ENCODE measurements around the gene NBPF4.
"Not testable (repeated sequence)": the region's sequence is repeated elsewhere in the genome, so short reads cannot be mapped to it uniquely, and the experiment has no call there.

The NBPF4 gene, protein sequence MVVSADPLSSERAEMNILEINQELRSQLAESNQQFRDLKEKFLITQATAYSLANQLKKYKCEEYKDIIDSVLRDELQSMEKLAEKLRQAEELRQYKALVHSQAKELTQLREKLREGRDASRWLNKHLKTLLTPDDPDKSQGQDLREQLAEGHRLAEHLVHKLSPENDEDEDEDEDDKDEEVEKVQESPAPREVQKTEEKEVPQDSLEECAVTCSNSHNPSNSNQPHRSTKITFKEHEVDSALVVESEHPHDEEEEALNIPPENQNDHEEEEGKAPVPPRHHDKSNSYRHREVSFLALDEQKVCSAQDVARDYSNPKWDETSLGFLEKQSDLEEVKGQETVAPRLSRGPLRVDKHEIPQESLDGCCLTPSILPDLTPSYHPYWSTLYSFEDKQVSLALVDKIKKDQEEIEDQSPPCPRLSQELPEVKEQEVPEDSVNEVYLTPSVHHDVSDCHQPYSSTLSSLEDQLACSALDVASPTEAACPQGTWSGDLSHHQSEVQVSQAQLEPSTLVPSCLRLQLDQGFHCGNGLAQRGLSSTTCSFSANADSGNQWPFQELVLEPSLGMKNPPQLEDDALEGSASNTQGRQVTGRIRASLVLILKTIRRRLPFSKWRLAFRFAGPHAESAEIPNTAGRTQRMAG

DNA sequence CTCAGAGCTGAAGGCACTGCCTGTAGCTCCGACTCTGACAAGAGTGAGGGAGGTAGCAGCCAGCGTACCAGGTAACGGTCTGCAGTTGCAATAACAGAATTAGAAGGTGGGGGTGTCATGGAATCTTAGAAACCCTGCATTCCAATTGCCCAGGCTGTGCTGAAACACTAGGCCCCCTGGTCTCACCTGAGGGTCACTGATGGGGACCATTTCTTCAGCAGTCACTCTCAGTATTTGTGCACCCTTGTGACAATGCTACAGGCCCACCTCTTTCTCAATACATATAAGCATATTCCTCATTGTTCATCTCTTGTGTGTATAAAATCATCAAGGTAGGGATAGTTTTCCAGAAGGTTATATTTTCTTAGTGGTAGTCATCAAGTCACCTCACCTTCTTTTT is at the start of gene NBPF4:
NBPF4 (minus strand) TSS at position 101 of the 400 bp plus-strand sequence. CDS start 315 bp downstream, outside the sequence.
- not testable (repeated sequence) for DNase-seq

DNA sequence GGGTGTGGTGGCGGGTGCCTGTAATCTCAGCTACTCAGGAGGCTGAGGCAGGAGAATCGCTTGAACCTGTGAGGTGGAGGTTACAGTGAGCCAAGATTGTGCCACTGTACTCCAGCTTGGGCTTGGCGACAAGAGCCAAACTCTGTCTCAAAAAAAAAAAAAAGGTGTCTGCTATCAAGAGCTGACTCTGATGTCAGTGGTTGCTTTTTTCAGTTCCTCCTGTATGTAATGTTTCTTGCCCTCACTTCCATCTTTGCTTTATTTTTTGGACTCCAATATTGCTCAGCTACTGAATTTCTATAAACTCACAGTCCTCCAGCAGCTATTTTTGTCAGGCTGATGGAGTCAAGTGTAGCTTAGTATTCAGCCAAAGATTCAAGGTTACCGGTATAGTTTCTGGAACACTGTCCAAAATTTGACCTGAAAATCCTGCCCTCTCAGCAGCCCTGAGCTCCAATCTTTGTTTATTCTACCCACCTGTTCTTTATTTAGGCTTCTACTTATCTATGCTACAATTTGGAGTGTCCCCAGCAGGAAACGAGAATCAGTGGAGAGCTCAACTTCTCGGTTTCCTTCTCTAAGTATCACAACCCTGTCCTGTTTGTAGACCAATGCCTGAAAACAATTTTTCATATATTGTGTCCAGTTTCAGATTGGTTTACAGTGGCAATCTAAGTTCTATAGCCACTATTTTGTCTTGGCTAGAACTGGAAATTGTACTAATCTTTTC is 38.8 kb upstream of the NBPF4 start:
- DNase-seq: not testable (repeated sequence)

DNA sequence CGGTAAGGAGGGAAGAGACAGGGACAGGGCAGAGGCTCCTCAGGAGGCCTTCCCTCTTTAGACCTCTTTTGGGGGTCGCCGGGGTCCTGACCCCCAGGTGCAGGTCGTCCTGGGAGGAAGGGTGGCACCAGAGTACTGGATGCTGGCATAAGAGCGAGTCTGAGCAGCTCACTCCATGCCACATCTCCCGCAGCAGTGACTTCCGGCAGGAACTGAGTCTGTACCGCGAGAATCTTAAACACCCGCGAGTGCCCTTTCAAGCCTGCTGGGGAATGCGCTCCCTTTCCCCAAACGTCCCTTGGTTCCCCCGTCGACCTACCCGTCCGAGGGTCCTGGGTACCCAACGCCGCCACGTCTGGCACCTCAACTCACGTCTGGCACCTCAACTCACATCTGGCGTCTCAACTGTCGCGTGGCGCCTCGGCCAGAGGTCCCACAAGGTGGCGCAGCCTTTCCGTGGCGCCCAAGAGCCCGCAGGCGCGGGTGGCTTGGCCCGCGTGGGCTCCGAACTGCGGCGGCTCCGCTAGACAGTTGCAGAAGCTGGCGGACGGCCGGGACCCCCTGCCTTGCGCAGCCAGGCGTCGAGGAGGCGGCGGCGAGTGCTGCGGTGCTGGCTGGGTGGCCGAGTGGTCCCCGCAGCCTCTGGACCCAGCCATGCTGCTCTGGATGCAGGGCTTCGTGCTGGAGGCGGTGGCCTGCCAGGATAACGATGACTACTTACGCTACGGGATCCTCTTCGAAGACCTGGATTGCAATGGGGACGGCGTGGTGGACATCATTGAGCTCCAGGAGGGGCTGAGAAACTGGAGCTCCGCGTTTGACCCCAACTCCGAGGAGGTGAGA is 28.8 kb upstream of the NBPF4 start:
- not testable (repeated sequence) for DNase-seq

DNA sequence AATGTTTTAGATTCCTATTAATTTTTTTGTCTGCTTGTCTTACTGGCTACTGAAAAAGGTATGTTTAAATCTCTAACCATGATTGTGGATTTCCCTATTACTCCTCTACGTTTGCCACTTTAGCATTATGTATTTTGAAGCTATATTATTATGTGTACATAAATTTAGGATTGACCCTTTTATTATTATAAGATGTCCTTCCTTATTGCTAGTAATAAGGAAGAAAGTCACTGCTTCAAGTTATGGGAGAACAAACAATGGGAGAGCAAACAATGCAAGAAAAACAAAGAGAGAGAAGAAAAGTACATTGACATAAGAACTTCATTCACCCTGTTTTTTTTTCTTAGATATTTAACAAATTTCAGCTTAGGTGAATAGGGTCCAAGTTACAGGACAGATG is 23.2 kb upstream of the NBPF4 start:
- not testable (repeated sequence) for DNase-seq

DNA sequence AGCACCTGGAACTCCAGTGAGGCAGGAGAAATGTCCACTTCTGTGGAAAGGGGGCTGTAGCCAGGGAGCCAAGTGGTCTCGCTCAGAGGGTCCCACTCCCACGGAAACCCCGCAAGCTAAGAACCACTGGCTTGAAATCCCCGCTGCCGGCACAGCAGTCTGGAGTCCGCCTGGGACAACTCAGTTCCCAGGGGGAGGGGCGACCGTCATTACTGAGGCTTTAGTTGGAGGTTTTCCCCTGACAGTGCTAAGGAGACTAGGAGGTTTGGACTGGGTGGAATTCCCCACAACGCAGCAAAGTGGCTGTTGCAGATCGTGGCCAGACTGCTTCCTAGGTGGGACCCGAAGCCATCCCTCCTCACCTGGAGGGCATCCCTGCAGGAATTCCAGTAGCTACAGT is 18.1 kb upstream of the NBPF4 start:
- DNase-seq: not testable (repeated sequence)

DNA sequence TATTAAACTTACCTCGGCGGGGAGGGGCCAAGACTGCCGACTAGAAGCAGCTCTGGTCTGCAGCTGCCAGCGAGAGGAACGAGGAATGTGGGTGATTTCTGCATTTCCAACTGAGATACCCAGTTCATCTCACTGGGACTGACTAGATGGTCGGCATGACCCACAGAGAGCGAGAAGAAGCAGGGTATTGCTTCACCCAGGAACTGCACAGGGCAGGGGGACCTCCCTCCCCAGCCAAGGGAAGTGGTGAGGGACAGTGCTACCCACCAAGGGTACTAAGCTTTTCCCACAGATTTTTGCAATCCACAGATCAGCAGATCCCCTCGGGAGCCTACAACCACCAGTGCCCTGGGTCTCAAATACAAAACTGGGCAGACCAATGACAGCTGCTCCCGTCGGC is 17.6 kb upstream of the NBPF4 start:
- not testable (repeated sequence) for DNase-seq

DNA sequence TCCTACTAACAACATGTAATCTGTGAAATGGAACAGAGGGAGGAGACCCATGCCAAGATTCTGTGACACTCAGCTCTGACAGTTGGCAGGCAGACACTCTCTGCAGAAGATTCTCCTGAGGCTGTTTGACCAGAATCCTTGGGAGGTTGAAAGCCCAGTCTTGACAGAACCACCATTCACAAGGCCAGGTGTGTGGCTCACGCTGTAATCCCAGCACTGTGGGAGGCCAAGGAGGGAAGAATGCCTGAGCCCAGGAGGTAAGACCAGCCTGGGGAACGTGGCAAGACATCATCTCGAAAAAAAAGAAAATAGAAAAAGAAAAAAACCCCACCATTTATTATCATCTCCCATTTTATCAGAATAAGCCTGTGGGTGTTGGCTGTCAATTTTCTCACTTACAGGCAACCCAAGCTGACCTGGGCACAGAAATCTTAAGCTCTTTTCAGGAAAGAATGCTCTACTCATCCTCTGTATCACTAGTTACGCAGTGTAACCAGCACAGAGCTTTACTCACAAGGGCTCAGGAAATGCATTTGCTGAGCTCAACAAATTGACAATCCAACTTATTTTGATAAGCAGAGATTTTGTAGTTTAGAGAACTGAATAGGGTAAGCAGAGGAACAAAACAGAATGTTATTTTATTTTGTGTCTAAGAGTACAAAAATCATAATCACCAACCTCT is 16.8 kb upstream of the NBPF4 start:
- DNase-seq: not testable (repeated sequence)

DNA sequence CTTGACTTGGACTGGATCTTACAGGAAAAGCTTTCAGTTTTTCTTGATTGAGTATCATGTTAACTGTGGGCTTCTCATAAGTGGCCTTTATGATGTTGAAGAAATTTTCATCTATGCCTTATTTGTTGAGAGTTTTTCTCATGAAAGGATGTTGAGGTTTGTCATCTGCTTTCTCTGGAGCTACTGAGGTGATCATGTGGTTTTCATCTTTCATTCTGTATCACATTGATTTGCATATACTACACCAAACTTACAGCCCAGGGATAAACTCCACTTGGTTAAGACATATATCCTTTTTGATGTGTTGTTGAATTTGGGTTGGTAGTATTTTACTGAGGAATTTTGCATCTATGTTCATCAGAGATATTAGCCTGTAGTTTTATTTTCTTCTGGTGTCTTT is 11.6 kb upstream of the NBPF4 start:
- DNase-seq: not testable (repeated sequence)

DNA sequence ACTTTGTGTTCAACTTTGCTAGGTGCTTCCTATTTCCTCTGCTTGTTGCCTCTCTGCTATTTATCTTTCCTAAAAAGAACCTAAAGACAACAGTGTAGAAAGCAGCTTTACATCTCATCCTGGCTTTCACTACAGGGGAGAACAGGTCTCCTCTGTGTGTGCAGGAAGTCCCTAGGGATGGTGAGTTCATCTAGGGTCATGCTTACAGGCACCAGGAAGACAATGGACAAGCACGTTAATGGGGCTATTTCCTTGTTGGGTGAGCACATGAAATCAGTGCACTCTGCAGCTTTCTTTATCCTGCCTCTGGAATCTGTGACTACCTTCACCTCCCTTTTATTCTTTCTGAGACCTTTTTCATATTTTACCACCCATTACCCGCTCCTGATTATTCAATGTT is 4.5 kb downstream of the NBPF4 start:
- not testable (repeated sequence) for DNase-seq

DNA sequence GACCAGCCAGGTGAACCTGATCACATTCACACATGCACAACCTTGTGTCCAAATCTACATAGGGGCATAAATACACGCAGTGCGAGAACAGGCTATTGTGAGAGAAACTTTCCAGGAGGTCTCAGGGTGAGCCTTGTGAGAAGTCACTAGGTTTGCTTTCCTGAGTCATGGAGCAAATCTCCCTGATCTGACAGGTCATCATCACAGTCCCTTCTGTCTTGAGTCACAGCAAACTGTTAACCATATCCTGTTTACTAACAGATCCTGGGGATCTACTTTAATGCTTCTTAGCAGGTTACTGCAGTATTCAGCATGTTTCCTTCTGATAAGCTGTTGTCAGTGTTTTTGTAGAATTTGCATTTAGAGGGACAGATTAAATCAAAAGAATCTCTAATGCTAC is 8.6 kb downstream of the NBPF4 start:
- DNase-seq: not testable (repeated sequence)

DNA sequence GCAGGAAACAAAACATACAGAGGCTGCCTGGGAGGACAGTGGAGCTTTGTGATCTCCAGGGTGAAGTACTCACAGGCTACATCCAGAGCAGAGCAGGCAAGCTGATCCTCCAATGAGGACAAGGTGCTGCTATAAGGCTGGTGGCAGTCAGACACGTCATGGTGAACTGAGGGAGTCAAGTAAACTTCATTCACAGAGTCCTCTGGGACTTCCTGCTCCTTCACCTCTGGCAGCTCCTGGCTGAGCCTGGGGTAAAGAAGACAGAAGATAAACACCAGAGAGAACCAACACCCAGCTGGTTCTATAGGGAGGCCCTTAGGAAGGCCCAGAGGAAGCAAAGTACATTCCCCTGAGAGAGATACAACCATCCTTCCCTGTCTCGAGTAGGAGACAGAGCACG is 11.7 kb downstream of the NBPF4 start:
- not testable (repeated sequence) for DNase-seq

DNA sequence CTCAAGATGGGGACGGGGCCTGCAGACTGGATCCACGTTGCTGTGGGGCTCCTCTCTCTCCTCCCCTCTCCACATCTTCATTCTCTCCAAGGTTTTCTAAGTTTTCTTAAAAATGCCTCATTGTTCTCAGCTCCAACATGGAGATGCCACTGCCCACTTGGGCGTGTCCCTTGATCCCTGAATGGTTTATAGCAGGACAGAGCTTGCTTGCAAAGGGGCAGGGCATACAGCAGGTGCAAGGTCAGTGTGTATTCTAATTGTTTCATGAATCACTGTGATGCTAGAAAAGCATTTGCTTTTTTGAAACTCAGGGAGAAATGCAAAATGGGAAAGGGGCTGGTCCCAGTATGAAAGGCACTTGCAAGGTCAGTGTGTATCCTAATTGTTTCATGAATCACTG is 13.9 kb downstream of the NBPF4 start:
- DNase-seq: not testable (repeated sequence)

DNA sequence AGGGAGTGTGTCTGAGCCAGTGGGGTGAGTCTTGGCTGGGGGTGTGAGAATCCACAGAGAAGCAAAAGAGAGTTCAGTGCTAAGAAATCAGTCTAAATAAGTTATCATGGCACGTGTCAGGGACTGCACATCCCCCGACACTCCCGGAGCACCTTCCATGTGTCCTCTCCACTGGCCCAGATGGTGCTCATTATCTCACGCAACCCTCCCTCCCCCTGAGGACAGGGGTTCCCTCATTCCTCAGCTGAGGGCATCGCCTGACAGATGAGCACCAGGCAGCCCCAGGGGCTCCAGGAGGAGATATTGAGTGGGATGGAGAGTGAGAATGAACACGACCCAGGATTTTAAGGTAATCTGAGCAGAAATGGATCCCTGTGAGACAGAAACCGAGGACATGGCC is 16.1 kb downstream of the NBPF4 start:
- not testable (repeated sequence) for DNase-seq

DNA sequence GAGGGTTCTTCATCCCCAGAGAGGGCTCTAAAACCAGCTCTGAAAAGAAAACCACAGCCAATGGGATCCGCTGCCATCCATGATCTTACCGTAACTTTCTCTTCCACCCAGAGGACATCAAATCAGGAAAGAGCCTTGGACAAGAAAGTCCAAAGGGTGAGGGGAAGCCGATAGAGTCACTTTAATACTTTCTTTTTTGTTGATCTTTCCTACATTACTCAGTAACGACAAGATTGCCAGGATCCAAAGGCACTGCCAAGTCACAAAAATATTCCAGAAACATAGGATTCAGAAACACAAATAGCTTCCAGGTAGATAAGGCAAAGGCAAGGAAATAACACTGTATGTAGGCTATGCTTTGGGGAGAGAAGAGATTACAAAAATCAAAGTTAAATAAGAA is 17.0 kb downstream of the NBPF4 start:
- not testable (repeated sequence) for DNase-seq

DNA sequence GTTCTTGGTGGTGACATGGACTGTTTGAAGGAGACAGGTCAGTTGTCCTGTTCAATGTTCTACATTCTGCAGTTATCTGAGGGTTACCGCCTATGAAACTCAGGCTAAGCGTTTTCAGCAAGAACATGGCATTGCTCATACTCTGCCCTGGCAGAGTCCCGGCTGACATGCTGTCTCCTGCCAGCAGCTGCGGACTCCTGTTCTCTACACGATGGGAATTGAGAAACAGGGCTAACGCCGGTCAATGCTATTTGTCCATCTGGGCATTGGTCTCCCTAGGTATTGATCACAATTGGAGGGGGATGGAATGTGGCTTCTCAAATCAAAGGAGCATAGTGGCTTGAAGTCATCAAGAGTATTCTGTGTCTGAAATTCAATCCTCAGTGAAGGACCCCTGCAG is 20.6 kb downstream of the NBPF4 start:
- DNase-seq: not testable (repeated sequence)

DNA sequence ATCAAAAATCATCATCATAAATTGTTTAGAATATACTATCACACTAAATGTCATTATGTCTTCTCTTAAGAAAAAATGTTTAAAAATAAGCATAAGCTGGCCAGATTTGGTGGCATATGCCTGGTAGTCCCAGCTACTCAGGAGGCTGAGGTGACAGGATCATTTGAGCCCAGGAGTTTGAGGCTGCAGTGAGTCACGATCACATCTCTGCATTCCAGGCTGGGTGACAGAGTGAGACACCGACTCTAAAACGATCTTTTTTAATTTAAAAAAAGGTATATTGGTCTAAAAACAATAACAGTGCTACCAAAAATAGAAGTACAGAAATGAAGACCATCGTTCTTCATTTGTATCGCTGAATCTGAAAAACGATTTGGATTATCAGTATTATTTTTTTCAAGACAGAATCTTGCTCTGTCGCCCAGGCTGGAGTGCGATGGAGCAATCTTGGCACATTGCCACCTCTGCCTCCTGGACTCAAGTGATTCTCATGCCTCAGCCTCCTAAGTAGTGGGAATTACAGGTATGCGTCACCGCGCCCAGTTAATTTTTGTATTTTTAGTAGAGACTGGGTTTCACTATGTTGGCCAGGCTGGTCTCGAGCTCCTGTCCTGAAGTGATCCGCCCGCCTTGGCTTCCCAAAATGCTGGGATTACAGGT is 26.2 kb downstream of the NBPF4 start:
- not testable (repeated sequence) for DNase-seq

DNA sequence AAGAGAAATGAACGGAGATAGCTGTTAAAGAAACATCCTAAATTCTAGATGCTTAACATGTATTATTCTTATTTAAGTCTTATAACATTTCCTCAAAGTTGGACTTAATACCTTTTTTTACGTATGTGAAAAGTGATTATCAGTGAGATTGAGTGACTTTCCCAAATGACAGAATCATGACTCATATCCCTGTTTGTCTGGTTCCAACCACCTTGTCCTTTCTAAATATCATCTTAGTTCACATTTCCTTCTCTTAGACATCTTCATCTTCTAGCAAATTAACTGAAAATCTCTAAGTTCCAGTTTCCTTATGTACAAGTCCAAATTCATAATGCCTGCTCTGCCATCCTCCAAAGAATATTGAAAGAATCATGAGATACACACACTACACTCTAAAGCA is 26.9 kb downstream of the NBPF4 start:
- DNase-seq: not testable (repeated sequence)

DNA sequence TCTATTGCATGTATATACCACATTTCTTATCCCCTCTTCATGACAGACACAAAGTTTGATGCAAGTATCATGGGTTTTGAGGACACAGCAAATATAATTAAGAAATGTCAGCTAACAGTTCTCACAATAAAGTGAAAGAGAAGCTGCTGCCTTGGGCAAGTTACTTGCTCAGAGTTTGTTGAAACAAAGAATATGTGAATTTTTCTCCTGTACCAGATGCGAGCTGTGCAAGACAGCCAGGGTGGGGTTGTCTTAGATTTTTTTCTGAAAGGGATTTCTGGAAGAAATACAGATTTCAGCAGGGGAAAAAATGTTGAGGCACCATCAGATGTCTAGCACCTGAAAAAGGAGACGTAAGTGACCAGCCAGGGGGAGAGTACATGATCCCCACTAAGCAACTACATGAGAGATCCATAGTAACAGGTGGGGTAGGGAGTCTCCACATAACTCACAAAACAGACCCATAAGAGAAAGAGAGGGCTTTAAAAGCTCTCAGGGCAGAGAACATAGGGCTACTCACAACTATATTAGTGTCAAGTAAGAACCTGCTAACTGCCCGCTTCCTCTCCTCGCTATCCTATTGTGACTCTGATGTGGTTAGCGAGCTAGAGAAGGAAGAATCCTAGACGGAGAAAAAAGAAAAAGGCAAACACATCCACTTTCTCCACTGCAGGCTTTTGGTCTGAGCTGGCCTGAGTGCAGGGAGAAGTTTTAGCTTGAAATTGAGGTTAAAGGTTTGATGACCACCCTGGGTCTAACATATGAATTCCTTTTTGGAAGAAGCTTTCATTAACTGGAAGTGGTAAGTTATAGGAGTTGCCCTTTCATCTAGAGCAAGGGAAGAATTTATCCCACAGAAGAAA is 27.6 kb downstream of the NBPF4 start:
- not testable (repeated sequence) for DNase-seq

DNA sequence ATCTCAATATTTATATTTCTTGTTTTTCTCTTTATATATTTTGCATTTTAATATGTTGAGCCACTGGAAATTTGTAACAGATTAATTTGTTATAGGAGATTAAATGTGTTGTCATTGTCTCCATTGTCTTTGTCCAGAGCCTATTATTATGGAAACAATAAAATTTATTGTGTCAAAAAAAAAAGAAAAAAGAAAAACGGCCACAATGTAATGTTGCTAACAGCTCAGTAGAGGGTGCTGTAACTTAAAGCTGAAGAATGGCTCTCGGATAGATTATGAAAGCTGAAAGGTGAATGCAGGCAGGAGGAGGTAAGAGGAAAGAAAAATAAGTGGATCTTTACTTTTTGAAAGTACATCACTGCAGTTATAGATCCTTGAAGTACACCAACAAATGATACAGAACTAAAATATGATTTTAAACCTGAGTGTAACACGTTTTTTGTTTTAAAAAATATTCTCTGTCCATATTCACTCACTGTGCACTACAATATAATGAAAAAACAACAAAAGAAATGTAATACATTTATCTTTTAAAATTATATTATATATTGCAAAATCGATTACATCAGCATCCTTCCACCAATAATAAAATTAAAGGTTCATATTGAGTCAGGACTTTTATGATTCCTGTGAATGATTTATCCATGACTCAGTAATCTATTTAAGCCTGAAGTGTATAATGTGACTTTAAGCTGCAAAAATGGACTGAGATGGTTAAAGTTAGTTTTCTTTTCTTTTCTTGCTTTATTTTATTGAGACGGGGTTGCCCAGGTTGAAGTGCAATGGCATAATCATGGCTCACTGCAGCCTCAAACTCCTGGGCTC is 29.0 kb downstream of the NBPF4 start:
- DNase-seq: not testable (repeated sequence)

All from activated CD4-positive, alpha-beta T cell treated with anti-CD3 and anti-CD28 coated beads, Interleukin-2, amount 50 U/mL, for 4 hours (primary cell).